Adipocyte (in vitro differentiated cells): ENCODE results near the gene GPM6B.

Source experiments
- DNase-seq: peaks from one replicate; pipeline ENCODE4 v3.0.0-alpha.2; 2015; ENCODE audit warnings: low read depth
- H3K27me3 ChIP-seq: replicated peaks from 2 replicates; pipeline ENCODE4 v1.7.0; 2013; ENCODE audit warnings: mild to moderate bottlenecking, low read length, moderate library complexity; ENCODE audit not compliant: control insufficient read depth, insufficient read depth
- H3K36me3 ChIP-seq: 2 replicates; pipeline ENCODE4 v1.7.0; 2013; ENCODE audit warnings: low read length, mild to moderate bottlenecking, moderate library complexity; ENCODE audit not compliant: control insufficient read depth, insufficient read depth, severe bottlenecking
- H3K4me1 ChIP-seq: 2 replicates; pipeline ENCODE4 v1.7.0; 2013; ENCODE audit warnings: mild to moderate bottlenecking, low read length, moderate library complexity; ENCODE audit not compliant: control insufficient read depth, insufficient read depth
- H3K4me3 ChIP-seq: 2 replicates; pipeline ENCODE4 v1.7.0; 2013; ENCODE audit warnings: mild to moderate bottlenecking, low read length, moderate library complexity
- H3K9ac ChIP-seq: 2 replicates; pipeline ENCODE4 v1.7.0; 2013; ENCODE audit warnings: mild to moderate bottlenecking, low read length, moderate library complexity
- H3K9me3 ChIP-seq: 2 replicates; pipeline ENCODE4 v1.7.0; 2013; ENCODE audit warnings: mild to moderate bottlenecking, low read length, moderate library complexity; ENCODE audit not compliant: control insufficient read depth

Gene GPM6B

GRCh38 chrX:13840121-13840520 is 23.2 kb upstream of the GPM6B start:
- Histone ChIP-seq H3K27me3 (peaks cover 24% of the 10 kb centered on the region), H3K36me3 (no peaks in the 10 kb centered on the region)
- no peak for DNase-seq

GRCh38 chrX:13837290-13837745 is 20.4 kb upstream of the GPM6B start:
- Histone ChIP-seq H3K4me1 (no peaks in the 10 kb centered on the region), H3K27me3 (peaks cover 17% of the 10 kb centered on the region)
- no peak for DNase-seq

More at GRCh38 chrX:13840121-13840520, 23.2 kb upstream of the GPM6B start:
- H3K4me3 ChIP-seq: no peak overlapping the region
- peaks cover 3% of the 10 kb centered on the region for H3K9me3 ChIP-seq
- no peak overlapping the region for H3K9ac ChIP-seq
- H3K4me1 ChIP-seq: no peaks in the 10 kb centered on the region

GRCh38 chrX:13836575-13836974 is 19.7 kb upstream of the GPM6B start:
- no peak for DNase-seq
- Histone ChIP-seq H3K4me1 (no peaks in the 10 kb centered on the region), H3K27me3 (peaks cover 17% of the 10 kb centered on the region), H3K4me3 (no peak overlapping the region), H3K9ac (no peak overlapping the region), H3K36me3 (no peaks in the 10 kb centered on the region), H3K9me3 (peaks cover 1% of the 10 kb centered on the region)

More at GRCh38 chrX:13837290-13837745, 20.4 kb upstream of the GPM6B start:
- Histone ChIP-seq H3K36me3 (no peaks in the 10 kb centered on the region), H3K9ac (no peak overlapping the region), H3K4me3 (no peak overlapping the region), H3K9me3 (peaks cover 3% of the 10 kb centered on the region)

- no peak for DNase-seq
- H3K9me3 ChIP-seq: no peaks in the 10 kb centered on the region
- no peak overlapping the region for H3K4me3 ChIP-seq
- H3K4me1 ChIP-seq: no peaks in the 10 kb centered on the region
- no peaks in the 10 kb centered on the region for H3K36me3 ChIP-seq
- H3K27me3 ChIP-seq: peaks cover 17% of the 10 kb centered on the region
- no peak overlapping the region for H3K9ac ChIP-seq
Measured at GRCh38 chrX:13835825-13836224, 18.9 kb upstream of the GPM6B start.

GRCh38 chrX:13834355-13834754 is 17.5 kb upstream of the GPM6B start:
- H3K4me1 ChIP-seq: no peaks in the 10 kb centered on the region
- no peaks in the 10 kb centered on the region for H3K9me3 ChIP-seq
- H3K27me3 ChIP-seq: peaks cover 10% of the 10 kb centered on the region
- DNase-seq: no peak
- H3K9ac ChIP-seq: no peak overlapping the region
- H3K4me3 ChIP-seq: no peak overlapping the region
- no peaks in the 10 kb centered on the region for H3K36me3 ChIP-seq

- H3K9me3 ChIP-seq: peaks cover 2% of the 10 kb centered on the region
- no peaks in the 10 kb centered on the region for H3K36me3 ChIP-seq
- no peak for DNase-seq
- no peak overlapping the region for H3K4me3 ChIP-seq
- H3K9ac ChIP-seq: no peak overlapping the region
- H3K4me1 ChIP-seq: no peaks in the 10 kb centered on the region
- peaks cover 13% of the 10 kb centered on the region for H3K27me3 ChIP-seq
Measured at GRCh38 chrX:13829983-13830382, 13.1 kb upstream of the GPM6B start.

GRCh38 chrX:13828392-13828791 is 11.5 kb upstream of the GPM6B start:
- no peak overlapping the region for H3K9ac ChIP-seq
- H3K4me1 ChIP-seq: no peaks in the 10 kb centered on the region
- H3K4me3 ChIP-seq: no peak overlapping the region
- H3K9me3 ChIP-seq: peaks cover 2% of the 10 kb centered on the region
- H3K36me3 ChIP-seq: no peaks in the 10 kb centered on the region
- H3K27me3 ChIP-seq: peaks cover 19% of the 10 kb centered on the region
- DNase-seq: no peak

- DNase-seq: no peak
- H3K9ac ChIP-seq: no peak overlapping the region
- no peaks in the 10 kb centered on the region for H3K4me1 ChIP-seq
- peaks cover 19% of the 10 kb centered on the region for H3K27me3 ChIP-seq
- H3K36me3 ChIP-seq: no peaks in the 10 kb centered on the region
- H3K9me3 ChIP-seq: peaks cover 2% of the 10 kb centered on the region
- H3K4me3 ChIP-seq: no peak overlapping the region
Measured at GRCh38 chrX:13827298-13828090, 10.6 kb upstream of the GPM6B start.

GRCh38 chrX:13826770-13827169 is 9.9 kb upstream of the GPM6B start:
- no peaks in the 10 kb centered on the region for H3K36me3 ChIP-seq
- H3K9me3 ChIP-seq: peaks cover 2% of the 10 kb centered on the region
- H3K4me3 ChIP-seq: no peak overlapping the region
- peaks cover 19% of the 10 kb centered on the region for H3K27me3 ChIP-seq
- H3K4me1 ChIP-seq: no peaks in the 10 kb centered on the region
- no peak overlapping the region for H3K9ac ChIP-seq
- DNase-seq: no peak

- Histone ChIP-seq H3K9ac (no peak overlapping the region), H3K9me3 (peaks cover 2% of the 10 kb centered on the region), H3K4me1 (no peaks in the 10 kb centered on the region), H3K36me3 (no peaks in the 10 kb centered on the region), H3K27me3 (peaks cover 25% of the 10 kb centered on the region), H3K4me3 (no peak overlapping the region)
- DNase-seq: no peak
Measured at GRCh38 chrX:13825178-13825762, 8.4 kb upstream of the GPM6B start.

GRCh38 chrX:13824746-13825145 is 7.9 kb upstream of the GPM6B start:
- Histone ChIP-seq H3K27me3 (peaks cover 30% of the 10 kb centered on the region), H3K4me3 (no peak overlapping the region), H3K36me3 (no peaks in the 10 kb centered on the region), H3K9ac (no peak overlapping the region), H3K4me1 (no peaks in the 10 kb centered on the region), H3K9me3 (peaks cover 2% of the 10 kb centered on the region)
- no peak for DNase-seq
